IMR-90 (cell line): ENCODE measurements around the gene FHDC1. TPM values are rescaled to one million over a fixed set of nuclear protein-coding genes. Genes with fewer than 3 reads are reported as not detected.

Experiments
- ATAC-seq: fragments of 200-7000 bp; cut with Tn5 transposase; 2 replicates; pipeline ENCODE4 v1.9.1; 2020; ENCODE audit warnings: low read depth, mild to moderate bottlenecking, moderate library complexity
- BruUV-seq: library from RNA; stranded (reverse); fragments of 400-500 nt; replicated peaks from 2 replicates; lab custom pipeline; 2021; lab: Mats Ljungman, UMichigan
- CTCF ChIA-PET: fragments of 300-600 bp; formaldehyde crosslinking; extraction: SDS; loops from one replicate; lab custom pipeline; 2021; ENCODE audit warnings: antibody characterized with exemption; lab: Yijun Ruan, JAX
- POLR2A ChIA-PET: fragments of 300-600 bp; sonication (Branson Sonifier 250); formaldehyde crosslinking; loops from one replicate; lab custom pipeline; 2022; ENCODE audit warnings: antibody characterized with exemption; ENCODE audit not compliant: unreplicated experiment; lab: Charles Lee
- DNase-seq: peaks from one replicate; pipeline ENCODE4 v3.0.0; 2013
- H2AFZ ChIP-seq: replicated peaks from 2 replicates; pipeline ENCODE3; 2013; ENCODE audit warnings: low read length, mild to moderate bottlenecking; ENCODE audit not compliant: poor library complexity
- H2AK5ac ChIP-seq: 2 replicates; pipeline ENCODE4 v1.6.1; 2013; ENCODE audit warnings: low read depth, low read length, inconsistent platforms
- H2AK9ac ChIP-seq: replicated peaks from 2 replicates; pipeline ENCODE3; 2013; ENCODE audit warnings: mild to moderate bottlenecking, low read depth, low read length, moderate library complexity; ENCODE audit not compliant: poor library complexity
- H2BK120ac ChIP-seq: 2 replicates; pipeline ENCODE4 v1.6.1; 2013; ENCODE audit warnings: low read depth, low read length, inconsistent platforms
- H2BK15ac ChIP-seq: 3 replicates; pipeline ENCODE4 v1.6.1; 2013; ENCODE audit warnings: low read depth, low read length, inconsistent platforms
- H2BK20ac ChIP-seq: 2 replicates; pipeline ENCODE4 v1.6.1; 2013; ENCODE audit warnings: low read depth, mild to moderate bottlenecking, inconsistent platforms, low read length, moderate library complexity
- H2BK5ac ChIP-seq: 2 replicates; pipeline ENCODE4 v1.6.1; 2013; ENCODE audit warnings: mild to moderate bottlenecking, low read depth, low read length, inconsistent platforms; ENCODE audit not compliant: poor library complexity, severe bottlenecking
- H3K14ac ChIP-seq: replicated peaks from 2 replicates; pipeline ENCODE4 v1.6.1; 2013; ENCODE audit warnings: low read depth, low read length, inconsistent platforms
- H3K18ac ChIP-seq: 2 replicates; pipeline ENCODE4 v1.6.1; 2013; ENCODE audit warnings: low read depth, low read length, control low read depth
- H3K23ac ChIP-seq: 2 replicates; pipeline ENCODE4 v1.6.1; 2013; ENCODE audit warnings: low read depth, low read length, inconsistent platforms
- H3K27ac ChIP-seq: 2 replicates; pipeline ENCODE4 v1.5.1; 2013; ENCODE audit warnings: mild to moderate bottlenecking, control low read depth, low read length; ENCODE audit not compliant: insufficient read depth
- H3K27me3 ChIP-seq: 2 replicates; pipeline ENCODE4 v1.6.1; 2013; ENCODE audit warnings: low read length; ENCODE audit not compliant: control insufficient read depth, insufficient read depth
- H3K36me3 ChIP-seq: 2 replicates; pipeline ENCODE4 v1.6.1; 2013; ENCODE audit warnings: low read length, mixed read lengths; ENCODE audit not compliant: control insufficient read depth, insufficient read depth
- H3K4ac ChIP-seq: 2 replicates; pipeline ENCODE4 v1.6.1; 2013; ENCODE audit warnings: low read depth, low read length, inconsistent platforms
- H3K4me1 ChIP-seq: 2 replicates; pipeline ENCODE4 v1.6.1; 2013; ENCODE audit warnings: low read length, mixed read lengths; ENCODE audit not compliant: control insufficient read depth, insufficient read depth
- H3K4me2 ChIP-seq: 2 replicates; pipeline ENCODE4 v1.6.1; 2013; ENCODE audit warnings: low read depth, mild to moderate bottlenecking, control low read depth, low read length, moderate library complexity
- H3K4me3 ChIP-seq: 2 replicates; pipeline ENCODE4 v1.5.1; 2013; ENCODE audit warnings: low read depth, mild to moderate bottlenecking, control low read depth, low read length, moderate library complexity; ENCODE audit not compliant: insufficient read depth
- H3K56ac ChIP-seq: 2 replicates; pipeline ENCODE4 v1.6.1; 2013; ENCODE audit warnings: low read length, inconsistent platforms; ENCODE audit not compliant: insufficient read depth; ENCODE audit errors: extremely low read depth
- H3K79me1 ChIP-seq, 2 experiments: 2 replicates each; pipeline ENCODE4 v1.6.1; 2013; ENCODE audit warnings: low read length in 2 of 2, inconsistent platforms in 1 of 2, low read depth in 1 of 2
- H3K9ac ChIP-seq: 2 replicates; pipeline ENCODE4 v1.6.1; 2013; ENCODE audit warnings: low read depth, low read length, control low read depth
- H3K9me1 ChIP-seq: 2 replicates; pipeline ENCODE4 v1.6.1; 2013; ENCODE audit warnings: low read length, inconsistent platforms; ENCODE audit not compliant: insufficient read depth
- H3K9me3 ChIP-seq: 2 replicates; pipeline ENCODE4 v1.6.1; 2013; ENCODE audit warnings: low read length; ENCODE audit not compliant: control insufficient read depth, insufficient read depth
- H4K20me1 ChIP-seq: 2 replicates; pipeline ENCODE4 v1.6.1; 2013; ENCODE audit warnings: low read length, inconsistent platforms; ENCODE audit not compliant: insufficient read depth
- H4K5ac ChIP-seq: 2 replicates; pipeline ENCODE4 v1.6.1; 2013; ENCODE audit warnings: mild to moderate bottlenecking, low read depth, low read length, control low read depth
- H4K8ac ChIP-seq, 2 experiments: 2 replicates each; pipeline ENCODE4 v1.6.1; 2013; ENCODE audit warnings: low read depth in 2 of 2, low read length in 2 of 2, control low read depth in 1 of 2, inconsistent platforms in 1 of 2
- H4K91ac ChIP-seq: 2 replicates; pipeline ENCODE4 v1.6.1; 2013; ENCODE audit warnings: low read depth, low read length, inconsistent platforms; ENCODE audit not compliant: insufficient read depth
- BHLHE40 ChIP-seq: fragments of 150-350 bp; IDR thresholded peaks from 2 replicates; pipeline ENCODE4 v1.6.1; 2016; ENCODE audit warnings: mild to moderate bottlenecking, low read depth, low read length
- CEBPB ChIP-seq: IDR thresholded peaks from 2 replicates; pipeline ENCODE4 v1.6.1; 2012; ENCODE audit warnings: low read depth, low read length, improper control_type of control experiment
- CHD1 ChIP-seq: IDR thresholded peaks from 2 replicates; pipeline ENCODE4 v1.6.1; 2012; ENCODE audit warnings: low read depth, low read length, improper control_type of control experiment
- FOS ChIP-seq: fragments of 150-350 bp; IDR thresholded peaks from 2 replicates; pipeline ENCODE4 v1.6.1; 2016; ENCODE audit warnings: low read depth, low read length
- MAFK ChIP-seq: IDR thresholded peaks from 2 replicates; pipeline ENCODE4 v1.6.1; 2012; ENCODE audit warnings: low read depth, low read length, improper control_type of control experiment
- NFE2L2 ChIP-seq: fragments of 150-350 bp; IDR thresholded peaks from 2 replicates; pipeline ENCODE4 v1.6.1; 2016; ENCODE audit warnings: low read depth, mild to moderate bottlenecking, low read length
- POLR2A ChIP-seq: IDR thresholded peaks from 2 replicates; pipeline ENCODE4 v1.6.1; 2012; ENCODE audit warnings: mild to moderate bottlenecking, low read depth, low read length
- WGBS, 2 experiments: methylation state at CpG; one replicate each; pipeline versions ENCODE4 v1.1.5 to v1.1.7; 2013; ENCODE audit warnings: missing lambda C conversion rate in 2 of 2; ENCODE audit not compliant: insufficient read length in 1 of 2; ENCODE audit errors: extremely low coverage in 2 of 2; 5-methylcytosine and 5-hydroxymethylcytosine counted together
- dilution Hi-C: fragments of 300-500 bp; cut with HindIII; formaldehyde crosslinking; loops from one replicate; pipeline ENCODE4 v1.14.3; 2018; ENCODE audit warnings: low sequenced_read_pairs; ENCODE audit not compliant: unreplicated experiment
- in situ Hi-C: fragments of 300-500 bp; cut with MboI; formaldehyde crosslinking; loops from 3 replicates; pipeline ENCODE4 v1.14.3; 2019; ENCODE audit warnings: low sequenced_read_pairs, inconsistent platforms, mixed read lengths
- intact Hi-C: fragments of 100-400 bp; cut with micrococcal nuclease; formaldehyde crosslinking; loops from 2 replicates; pipeline ENCODE4 v1.10.0; 2022
- polyA plus RNA-seq, 3 experiments: library from polyadenylated mRNA; depleted of rRNA; stranded (reverse); fragments of >200 nt; gene quantifications; 2 replicates each; pipeline ENCODE4 v1.2.3, GENCODE V29; 2012; ENCODE audit warnings: low replicate concordance in 1 of 3
- total RNA-seq: library from RNA; depleted of rRNA; stranded (reverse); fragments of >200 nt; gene quantifications from 2 replicates; pipeline ENCODE4 v1.2.3, GENCODE V29; 2012

The FHDC1 gene
- total and polyA plus RNA-seq, 2 of the 4 experiments (the other 2 are of a cell fraction) = under 0.01 to 0.09 TPM

- Histone ChIP-seq H4K20me1 (no peaks in the 10 kb centered on the region), H3K27me3 (peaks cover 7% of the 10 kb centered on the region), H3K14ac (no peak overlapping the region), H2AFZ (no peak overlapping the region), H3K56ac (no peak overlapping the region), H2BK120ac (no peak overlapping the region), H2BK15ac (no peak overlapping the region), H3K4me2 (no peak overlapping the region), H3K4me1 (peaks cover 4% of the 10 kb centered on the region; the same call in 1 of the 2 replicates), H2AK9ac (no peak overlapping the region), H3K79me1 (no peaks in the 10 kb centered on the region), H3K18ac (no peak overlapping the region), H4K8ac (no peak overlapping the region), H3K4ac (no peak overlapping the region), H3K9me3 (no peaks in the 10 kb centered on the region), H3K9ac (no peak overlapping the region), H3K23ac (no peak overlapping the region), H3K9me1 (no peaks in the 10 kb centered on the region), H2BK5ac (no peak overlapping the region), H4K91ac (no peak overlapping the region), H3K36me3 (no peaks in the 10 kb centered on the region), H3K27ac (no peak overlapping the region), H4K5ac (no peak overlapping the region), H2BK20ac (no peak overlapping the region), H2AK5ac (no peak overlapping the region), H3K4me3 (no peak overlapping the region)
- POLR2A ChIA-PET = no interaction called here
- DNase-seq (no peak), ATAC-seq (no peak)
- intact Hi-C loops = no loop called here
- BruUV-seq = no TSS peak
- dilution Hi-C loops = no loop called here
- TF ChIP-seq NFE2L2 (no peak), POLR2A (no peak), FOS (no peak), CEBPB (no peak), MAFK (no peak), CHD1 (no peak), BHLHE40 (no peak)
- CTCF ChIA-PET = no interaction called here
- in situ Hi-C loops = no loop called here
- no CpG with 5 or more reads among the region's 8 CpGs for WGBS, 2 experiments
Observed at GRCh38 chr4:152949930-152950329, 13.8 kb downstream of the FHDC1 start.
